ENCODE measurements around the gene TTC34. TPM values are rescaled to one million over a fixed set of nuclear protein-coding genes. Genes with fewer than 3 reads are reported as not detected.

Gene TTC34
- total and polyA plus RNA-seq, 2 experiments from 2014 or later = 0.08 to 0.35 TPM

- Mint-ChIP-seq H3K27me3 (ENCODE audit: insufficient read depth, low read depth, poor library complexity) (no peaks in the 10 kb centered on the region), H3K4me1 (no peaks in the 10 kb centered on the region), H3K36me3 (ENCODE audit: low read depth) (peaks cover 18% of the 10 kb centered on the region; the same call in 2 of the 3 replicates), H3K27ac (no peak overlapping the region), H3K9me3 (peaks cover 76% of the 10 kb centered on the region), H3K4me3 (no peak overlapping the region)
- no peaks in the 10 kb centered on the region for H3K27me3 ChIP-seq (ENCODE audit: insufficient read depth)
- no peak overlapping the region for H3K27ac ChIP-seq (ENCODE audit: low read depth)
- H4K20me1 ChIP-seq (replicated peaks; ENCODE audit: insufficient read depth) = no peaks in the 10 kb centered on the region
- H3K4me1 ChIP-seq (ENCODE audit: insufficient read depth) = no peaks in the 10 kb centered on the region
- no peaks in the 10 kb centered on the region for H3F3A ChIP-seq (replicated peaks; ENCODE audit: low read depth)
- H3K4me3 ChIP-seq = no peak overlapping the region
- ATAC-seq = no peak
- H3K36me3 ChIP-seq (ENCODE audit: insufficient read depth) = no peaks in the 10 kb centered on the region
- H3K79me2 ChIP-seq (replicated peaks; ENCODE audit: insufficient read depth) = no peaks in the 10 kb centered on the region
- no peaks in the 10 kb centered on the region for H3K9me2 ChIP-seq (ENCODE audit: insufficient read depth)
- H2AFZ ChIP-seq = no peak overlapping the region
- no peak for DNase-seq (ENCODE audit: low spot score)
- TF ChIP-seq, protein P1, sequence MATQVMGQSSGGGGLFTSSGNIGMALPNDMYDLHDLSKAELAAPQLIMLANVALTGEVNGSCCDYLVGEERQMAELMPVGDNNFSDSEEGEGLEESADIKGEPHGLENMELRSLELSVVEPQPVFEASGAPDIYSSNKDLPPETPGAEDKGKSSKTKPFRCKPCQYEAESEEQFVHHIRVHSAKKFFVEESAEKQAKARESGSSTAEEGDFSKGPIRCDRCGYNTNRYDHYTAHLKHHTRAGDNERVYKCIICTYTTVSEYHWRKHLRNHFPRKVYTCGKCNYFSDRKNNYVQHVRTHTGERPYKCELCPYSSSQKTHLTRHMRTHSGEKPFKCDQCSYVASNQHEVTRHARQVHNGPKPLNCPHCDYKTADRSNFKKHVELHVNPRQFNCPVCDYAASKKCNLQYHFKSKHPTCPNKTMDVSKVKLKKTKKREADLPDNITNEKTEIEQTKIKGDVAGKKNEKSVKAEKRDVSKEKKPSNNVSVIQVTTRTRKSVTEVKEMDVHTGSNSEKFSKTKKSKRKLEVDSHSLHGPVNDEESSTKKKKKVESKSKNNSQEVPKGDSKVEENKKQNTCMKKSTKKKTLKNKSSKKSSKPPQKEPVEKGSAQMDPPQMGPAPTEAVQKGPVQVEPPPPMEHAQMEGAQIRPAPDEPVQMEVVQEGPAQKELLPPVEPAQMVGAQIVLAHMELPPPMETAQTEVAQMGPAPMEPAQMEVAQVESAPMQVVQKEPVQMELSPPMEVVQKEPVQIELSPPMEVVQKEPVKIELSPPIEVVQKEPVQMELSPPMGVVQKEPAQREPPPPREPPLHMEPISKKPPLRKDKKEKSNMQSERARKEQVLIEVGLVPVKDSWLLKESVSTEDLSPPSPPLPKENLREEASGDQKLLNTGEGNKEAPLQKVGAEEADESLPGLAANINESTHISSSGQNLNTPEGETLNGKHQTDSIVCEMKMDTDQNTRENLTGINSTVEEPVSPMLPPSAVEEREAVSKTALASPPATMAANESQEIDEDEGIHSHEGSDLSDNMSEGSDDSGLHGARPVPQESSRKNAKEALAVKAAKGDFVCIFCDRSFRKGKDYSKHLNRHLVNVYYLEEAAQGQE (IDR thresholded peaks at IDR 0.05; ENCODE audit: unreplicated experiment) = no peak
- no peak for TF ChIP-seq ZNF331 (CRISPR knock-in tag; IDR thresholded peaks at IDR 0.05; ENCODE audit: low read depth)
- TF ChIP-seq, protein P2, sequence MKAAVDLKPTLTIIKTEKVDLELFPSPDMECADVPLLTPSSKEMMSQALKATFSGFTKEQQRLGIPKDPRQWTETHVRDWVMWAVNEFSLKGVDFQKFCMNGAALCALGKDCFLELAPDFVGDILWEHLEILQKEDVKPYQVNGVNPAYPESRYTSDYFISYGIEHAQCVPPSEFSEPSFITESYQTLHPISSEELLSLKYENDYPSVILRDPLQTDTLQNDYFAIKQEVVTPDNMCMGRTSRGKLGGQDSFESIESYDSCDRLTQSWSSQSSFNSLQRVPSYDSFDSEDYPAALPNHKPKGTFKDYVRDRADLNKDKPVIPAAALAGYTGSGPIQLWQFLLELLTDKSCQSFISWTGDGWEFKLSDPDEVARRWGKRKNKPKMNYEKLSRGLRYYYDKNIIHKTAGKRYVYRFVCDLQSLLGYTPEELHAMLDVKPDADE (IDR thresholded peaks at IDR 0.05) = no peak
- TF ChIP-seq CREB1 (CRISPR knock-in tag; IDR thresholded peaks at IDR 0.05; ENCODE audit: low read depth) = no peak
- TF ChIP-seq JUNB (IDR thresholded peaks at IDR 0.05; ENCODE audit: unreplicated experiment) = no peak
- TF ChIP-seq EZH2phosphoT487 (IDR thresholded peaks at IDR 0.05; ENCODE audit: unreplicated experiment) = no peak
- TF ChIP-seq NANOG (IDR thresholded peaks at IDR 0.05; ENCODE audit: borderline replicate concordance) = no peak
- no peak for TF ChIP-seq EZH2 (IDR thresholded peaks at IDR 0.05; ENCODE audit: low read depth, unreplicated experiment)
- TF ChIP-seq POLR2AphosphoS5 (IDR thresholded peaks at IDR 0.05; ENCODE audit: low read depth) = no peak
- TF ChIP-seq STAT1 (IDR thresholded peaks at IDR 0.05; ENCODE audit: unreplicated experiment) = no peak
- TF ChIP-seq, protein P3, sequence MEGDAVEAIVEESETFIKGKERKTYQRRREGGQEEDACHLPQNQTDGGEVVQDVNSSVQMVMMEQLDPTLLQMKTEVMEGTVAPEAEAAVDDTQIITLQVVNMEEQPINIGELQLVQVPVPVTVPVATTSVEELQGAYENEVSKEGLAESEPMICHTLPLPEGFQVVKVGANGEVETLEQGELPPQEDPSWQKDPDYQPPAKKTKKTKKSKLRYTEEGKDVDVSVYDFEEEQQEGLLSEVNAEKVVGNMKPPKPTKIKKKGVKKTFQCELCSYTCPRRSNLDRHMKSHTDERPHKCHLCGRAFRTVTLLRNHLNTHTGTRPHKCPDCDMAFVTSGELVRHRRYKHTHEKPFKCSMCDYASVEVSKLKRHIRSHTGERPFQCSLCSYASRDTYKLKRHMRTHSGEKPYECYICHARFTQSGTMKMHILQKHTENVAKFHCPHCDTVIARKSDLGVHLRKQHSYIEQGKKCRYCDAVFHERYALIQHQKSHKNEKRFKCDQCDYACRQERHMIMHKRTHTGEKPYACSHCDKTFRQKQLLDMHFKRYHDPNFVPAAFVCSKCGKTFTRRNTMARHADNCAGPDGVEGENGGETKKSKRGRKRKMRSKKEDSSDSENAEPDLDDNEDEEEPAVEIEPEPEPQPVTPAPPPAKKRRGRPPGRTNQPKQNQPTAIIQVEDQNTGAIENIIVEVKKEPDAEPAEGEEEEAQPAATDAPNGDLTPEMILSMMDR (conservative IDR thresholded peaks at IDR 0.05; ENCODE audit: low read depth in 2 of 2) = no peak
- no peak for TF ChIP-seq ZNF114 (CRISPR knock-in tag; IDR thresholded peaks at IDR 0.05)
- TF ChIP-seq ZNF462 (CRISPR knock-in tag; IDR thresholded peaks at IDR 0.05) = no peak
- H3K4me2 ChIP-seq = no peak overlapping the region
Observed at GRCh38 chr1:2810899-2811532, 9.5 kb upstream of the TTC34 start.
